ENCODE results near the gene RNF187.

- TF ChIP-seq ZNF331 (CRISPR knock-in tag; IDR thresholded peaks at IDR 0.05) (no peak), EZH2 (conservative IDR thresholded peaks at IDR 0.05; ENCODE audit: low read depth, low read length) (no peak), MED8 (CRISPR knock-in tag; IDR thresholded peaks at IDR 0.05; ENCODE audit: insufficient replicate concordance) (no peak), PITX1 (CRISPR knock-in tag; IDR thresholded peaks at IDR 0.05) (no peak), NR2C2 (CRISPR knock-in tag; IDR thresholded peaks at IDR 0.05; ENCODE audit: borderline replicate concordance) (no peak), POLR2AphosphoS5 (IDR thresholded peaks at IDR 0.05; ENCODE audit: low read depth, low read length) (no peak), HNRNPL (IDR thresholded peaks at IDR 0.05; ENCODE audit: low read depth, low read length) (no peak), SNAPC5 (CRISPR knock-in tag; IDR thresholded peaks at IDR 0.05; ENCODE audit: borderline replicate concordance) (no peak)
- TF ChIP-seq, protein P1, sequence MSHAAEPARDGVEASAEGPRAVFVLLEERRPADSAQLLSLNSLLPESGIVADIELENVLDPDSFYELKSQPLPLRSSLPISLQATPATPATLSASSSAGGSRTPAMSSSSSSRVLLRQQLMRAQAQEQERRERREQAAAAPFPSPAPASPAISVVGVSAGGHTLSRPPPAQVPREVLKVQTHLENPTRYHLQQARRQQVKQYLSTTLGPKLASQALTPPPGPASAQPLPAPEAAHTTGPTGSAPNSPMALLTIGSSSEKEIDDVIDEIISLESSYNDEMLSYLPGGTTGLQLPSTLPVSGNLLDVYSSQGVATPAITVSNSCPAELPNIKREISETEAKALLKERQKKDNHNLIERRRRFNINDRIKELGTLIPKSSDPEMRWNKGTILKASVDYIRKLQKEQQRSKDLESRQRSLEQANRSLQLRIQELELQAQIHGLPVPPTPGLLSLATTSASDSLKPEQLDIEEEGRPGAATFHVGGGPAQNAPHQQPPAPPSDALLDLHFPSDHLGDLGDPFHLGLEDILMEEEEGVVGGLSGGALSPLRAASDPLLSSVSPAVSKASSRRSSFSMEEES (CRISPR knock-in tag; IDR thresholded peaks at IDR 0.05): no peak
Observed at GRCh38 chr1:228465141-228465540, 22.0 kb upstream of the RNF187 start.
